Naive thymus-derived CD4-positive, alpha-beta T cell (primary cell): ENCODE measurements around the gene SEMA3C. TPM values are rescaled to one million over a fixed set of nuclear protein-coding genes. Genes with fewer than 3 reads are reported as not detected.

ENCODE experiments used
- ATAC-seq: fragments of 150-1000 bp; cut with Tn5 transposase; 2 replicates; pipeline ENCODE4 v1.10.0; 2021; ENCODE audit warnings: mild to moderate bottlenecking, moderate library complexity
- CTCF ChIA-PET: fragments of 350-600 bp; sonication (Branson Sonifier 250); formaldehyde crosslinking; loops from one replicate; lab custom pipeline; 2021; ENCODE audit warnings: antibody characterized with exemption; lab: Charles Lee
- POLR2A ChIA-PET: fragments of 350-600 bp; sonication (Branson Sonifier 250); formaldehyde crosslinking; loops from one replicate; lab custom pipeline; 2021; ENCODE audit warnings: antibody characterized with exemption, inconsistent platforms; lab: Charles Lee
- DNase-seq, 9 donors: peaks; one replicate each; pipeline versions ENCODE4 v3.0.0 to v3.0.0-alpha.2; 2020 to 2022; ENCODE audit warnings: mixed read lengths in 1 of 9
- H3K27ac ChIP-seq: one replicate; pipeline ENCODE4 v1.7.0; 2013; ENCODE audit warnings: mild to moderate bottlenecking, low read depth, low read length, moderate library complexity
- H3K27me3 ChIP-seq, 2 donors: one replicate each; pipeline ENCODE4 v1.7.0; 2013; ENCODE audit warnings: low read length in 2 of 2, mild to moderate bottlenecking in 2 of 2, moderate library complexity in 2 of 2; ENCODE audit not compliant: control insufficient read depth in 2 of 2, insufficient read depth in 2 of 2
- H3K36me3 ChIP-seq, 3 experiments: 1 replicate in 2 of 3; 2 replicates in 1 of 3; pipeline ENCODE4 v1.7.0; 2013; ENCODE audit warnings: low read length in 3 of 3, mild to moderate bottlenecking in 3 of 3, moderate library complexity in 1 of 3; ENCODE audit not compliant: insufficient read depth in 3 of 3, control insufficient read depth in 2 of 3
- H3K4me1 ChIP-seq, 2 donors: one replicate each; pipeline ENCODE4 v1.7.0; 2013; ENCODE audit warnings: low read length in 2 of 2, mild to moderate bottlenecking in 2 of 2, moderate library complexity in 1 of 2; ENCODE audit not compliant: control insufficient read depth in 2 of 2, insufficient read depth in 2 of 2
- H3K4me3 ChIP-seq: 2 replicates; pipeline ENCODE4 v1.7.0; 2013; ENCODE audit warnings: mild to moderate bottlenecking, low read length
- H3K9me3 ChIP-seq, 3 experiments: 1 replicate in 2 of 3; 2 replicates in 1 of 3; pipeline ENCODE4 v1.7.0; 2013; ENCODE audit warnings: low read length in 3 of 3; ENCODE audit not compliant: control insufficient read depth in 2 of 3
- H3K27ac Mint-ChIP-seq, 9 donors: one replicate each; pipeline ENCODE4 v1.8.0; 2020 to 2022; ENCODE audit warnings: mixed read lengths in 9 of 9, mild to moderate bottlenecking in 8 of 9, moderate library complexity in 5 of 9, inconsistent platforms in 2 of 9
- H3K27me3 Mint-ChIP-seq, 5 donors: one replicate each; pipeline ENCODE4 v1.8.0; 2021 to 2022; ENCODE audit warnings: mixed read lengths in 5 of 5, mild to moderate bottlenecking in 1 of 5
- H3K36me3 Mint-ChIP-seq, 5 donors: one replicate each; pipeline ENCODE4 v1.8.0; 2020 to 2022; ENCODE audit warnings: mixed read lengths in 5 of 5, mild to moderate bottlenecking in 3 of 5, inconsistent platforms in 1 of 5
- H3K4me1 Mint-ChIP-seq, 7 donors: one replicate each; pipeline ENCODE4 v1.8.0; 2020 to 2022; ENCODE audit warnings: mixed read lengths in 7 of 7, mild to moderate bottlenecking in 3 of 7, inconsistent platforms in 1 of 7
- H3K4me3 Mint-ChIP-seq, 10 donors: one replicate each; pipeline ENCODE4 v1.8.0; 2020 to 2022; ENCODE audit warnings: mild to moderate bottlenecking in 10 of 10, mixed read lengths in 10 of 10, moderate library complexity in 6 of 10, inconsistent platforms in 2 of 10
- H3K9me3 Mint-ChIP-seq, 11 donors: one replicate each; pipeline ENCODE4 v1.8.0; 2020 to 2022; ENCODE audit warnings: mixed read lengths in 11 of 11, mild to moderate bottlenecking in 4 of 11, inconsistent platforms in 1 of 11, moderate library complexity in 1 of 11
- intact Hi-C, 2 donors: fragments of 100-400 bp; cut with micrococcal nuclease; formaldehyde crosslinking; loops; one replicate each; pipeline ENCODE4 v1.15.1; 2023
- polyA plus RNA-seq, 2 donors: library from polyadenylated mRNA; unstranded; fragments of 300-500 nt; fragmentation: Illumina TruSeq; gene quantifications; one replicate each; pipeline ENCODE4 v1.2.3, GENCODE V29; 2021
- total RNA-seq, 6 experiments: library from RNA in 5 of 6; stranded (reverse) in 5 of 6; gene quantifications; 1 replicate in 5 of 6; 2 replicates in 1 of 6; pipeline ENCODE4 v1.2.3 and lab custom pipeline; 2021 to 2026

Gene SEMA3C
- total and polyA plus RNA-seq, 7 experiments from 2014 or later, result 0.35 to 9.4 (median 0.85) TPM; not detected in 3

DNA sequence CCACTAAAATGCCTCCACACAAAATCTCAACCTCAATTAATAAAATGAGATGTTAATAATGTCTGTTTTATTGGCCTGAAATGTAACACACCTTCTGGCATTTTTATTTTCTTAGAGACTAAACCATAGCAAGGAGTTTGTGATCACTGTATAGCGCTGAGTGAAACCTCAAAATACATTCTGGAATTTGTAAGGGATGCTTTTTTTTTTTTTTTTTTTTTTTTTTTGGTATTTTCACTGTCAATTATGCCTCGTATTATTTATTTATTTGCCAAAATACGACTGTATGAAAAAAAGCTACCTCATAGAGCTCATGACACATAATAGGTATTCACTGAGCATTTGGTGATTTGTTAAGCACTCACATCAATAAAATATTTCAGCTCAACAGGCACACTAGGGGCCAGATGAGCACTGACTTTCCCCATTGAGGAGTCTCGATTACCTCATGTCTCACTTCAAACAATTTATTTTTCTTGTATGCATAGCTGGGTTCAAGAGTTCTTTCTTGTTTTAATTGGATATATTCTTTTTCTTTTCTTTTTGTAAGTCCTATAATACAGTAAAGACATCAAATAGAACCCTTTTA lies 36.5 kb downstream of the SEMA3C start:
- Histone ChIP-seq H3K27me3 (no peaks in the 10 kb centered on the region), H3K36me3 (no peaks in the 10 kb centered on the region), H3K27ac (no peak overlapping the region), H3K4me3 (no peak overlapping the region), H3K9me3 (no peaks in the 10 kb centered on the region), H3K4me1 (no peaks in the 10 kb centered on the region)
- Mint-ChIP-seq H3K4me1 (no peaks in the 10 kb centered on the region), H3K9me3 (peaks cover 0 to 5% (median 0%) of the 10 kb centered on the region in 11 donors), H3K36me3 (no peaks in the 10 kb centered on the region), H3K4me3 (no peak overlapping the region), H3K27me3 (no peaks in the 10 kb centered on the region), H3K27ac (no peak overlapping the region)
- ChIA-PET CTCF (no interaction called here), POLR2A (no interaction called here)
- intact Hi-C loops, result no loop called here
- DNase-seq, result no peak
- ATAC-seq, result no peak

DNA sequence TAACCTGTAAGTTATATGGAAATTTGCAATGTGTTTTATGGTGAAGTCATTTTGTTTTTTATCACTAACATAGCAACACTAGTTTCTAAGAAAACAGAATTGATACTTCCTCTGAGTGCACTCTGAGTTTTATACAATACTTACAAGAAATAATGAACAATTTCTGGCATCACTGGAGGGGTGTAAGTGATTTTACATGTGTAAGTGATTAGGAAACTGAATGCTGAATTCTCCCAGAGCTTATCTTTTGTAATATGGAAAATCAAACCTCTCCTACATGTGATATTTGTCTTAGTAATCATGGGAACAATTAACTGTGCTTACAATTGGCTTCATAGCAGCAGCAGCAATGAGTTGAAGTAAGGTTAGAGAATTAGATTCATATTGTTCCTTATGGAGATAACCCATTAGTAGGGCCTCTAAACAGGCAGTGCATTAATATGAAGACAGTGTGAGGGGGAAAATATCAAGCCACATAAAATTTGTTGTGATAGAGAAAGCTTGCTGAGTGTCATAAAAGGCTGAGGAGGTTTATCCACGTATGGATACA lies 37.4 kb downstream of the SEMA3C start:
- ChIA-PET CTCF (no interaction called here), POLR2A (no interaction called here)
- no peaks in the 10 kb centered on the region for H3K27me3 ChIP-seq
- H3K27ac Mint-ChIP-seq, result no peak overlapping the region
- no peaks in the 10 kb centered on the region for H3K36me3 Mint-ChIP-seq
- no peaks in the 10 kb centered on the region for H3K9me3 ChIP-seq
- intact Hi-C loops, result no loop called here
- no peak overlapping the region for H3K27ac ChIP-seq
- H3K4me1 ChIP-seq, result no peaks in the 10 kb centered on the region
- H3K36me3 ChIP-seq, result no peaks in the 10 kb centered on the region
- H3K4me3 ChIP-seq, result no peak overlapping the region
- ATAC-seq (no peak), DNase-seq (no peak)
- peaks cover 0 to 5% (median 0%) of the 10 kb centered on the region in 11 donors for H3K9me3 Mint-ChIP-seq
- H3K27me3 Mint-ChIP-seq, result no peaks in the 10 kb centered on the region
- peaks cover 0 to 3% (median 0%) of the 10 kb centered on the region in 7 donors for H3K4me1 Mint-ChIP-seq
- no peak overlapping the region for H3K4me3 Mint-ChIP-seq

DNA sequence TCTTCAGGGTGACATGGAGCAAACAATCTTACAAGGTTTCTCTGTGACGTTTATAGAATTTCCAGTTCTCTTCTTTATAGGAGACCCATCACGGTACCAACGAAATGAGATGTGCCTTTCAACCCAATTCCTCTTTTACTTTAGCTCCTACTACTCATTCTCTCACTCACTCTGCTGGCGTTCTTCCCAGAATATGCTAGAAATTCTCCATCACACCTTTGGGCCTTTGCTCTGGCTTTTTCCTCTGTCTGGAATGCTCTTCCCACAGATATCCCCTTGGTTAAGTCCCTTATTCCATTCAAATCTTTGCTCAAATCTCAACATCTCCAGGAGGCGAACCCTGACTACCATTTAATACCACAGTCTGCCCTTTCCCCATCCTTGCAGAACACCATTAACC lies 39.0 kb downstream of the SEMA3C start:
- H3K27me3 ChIP-seq, result no peaks in the 10 kb centered on the region
- no peaks in the 10 kb centered on the region for H3K36me3 ChIP-seq
- H3K27ac ChIP-seq, result no peak overlapping the region
- H3K36me3 Mint-ChIP-seq, result no peaks in the 10 kb centered on the region
- peaks cover 0 to 3% (median 0%) of the 10 kb centered on the region in 7 donors for H3K4me1 Mint-ChIP-seq
- H3K9me3 Mint-ChIP-seq, result peaks cover 0 to 5% (median 0%) of the 10 kb centered on the region in 11 donors
- H3K9me3 ChIP-seq, result no peaks in the 10 kb centered on the region
- ChIA-PET POLR2A (no interaction called here), CTCF (no interaction called here)
- ATAC-seq, result no peak
- intact Hi-C loops, result no loop called here
- H3K4me3 Mint-ChIP-seq, result no peak overlapping the region
- no peaks in the 10 kb centered on the region for H3K4me1 ChIP-seq
- H3K4me3 ChIP-seq, result no peak overlapping the region
- H3K27ac Mint-ChIP-seq, result no peak overlapping the region
- H3K27me3 Mint-ChIP-seq, result no peaks in the 10 kb centered on the region
- DNase-seq, result no peak

GRCh38 chr7:80876894-80877414 lies 41.9 kb downstream of the SEMA3C start:
- ChIA-PET POLR2A (no interaction called here), CTCF (no interaction called here)
- H3K4me3 Mint-ChIP-seq, result no peak overlapping the region
- intact Hi-C loops, result no loop called here
- H3K4me1 Mint-ChIP-seq, result peaks cover 0 to 3% (median 0%) of the 10 kb centered on the region in 7 donors
- Histone ChIP-seq H3K4me1 (no peaks in the 10 kb centered on the region), H3K27me3 (no peaks in the 10 kb centered on the region), H3K36me3 (no peaks in the 10 kb centered on the region), H3K27ac (no peak overlapping the region), H3K9me3 (no peaks in the 10 kb centered on the region), H3K4me3 (no peak overlapping the region)
- no peaks in the 10 kb centered on the region for H3K27me3 Mint-ChIP-seq
- DNase-seq (no peak), ATAC-seq (no peak)
- peaks cover 0 to 6% (median 0%) of the 10 kb centered on the region in 11 donors for H3K9me3 Mint-ChIP-seq
- H3K27ac Mint-ChIP-seq, result no peak overlapping the region
- H3K36me3 Mint-ChIP-seq, result no peaks in the 10 kb centered on the region

- Histone ChIP-seq H3K4me1 (no peaks in the 10 kb centered on the region), H3K27me3 (no peaks in the 10 kb centered on the region), H3K9me3 (no peaks in the 10 kb centered on the region), H3K4me3 (no peak overlapping the region), H3K36me3 (no peaks in the 10 kb centered on the region), H3K27ac (no peak overlapping the region)
- H3K4me3 Mint-ChIP-seq, result no peak overlapping the region
- H3K27me3 Mint-ChIP-seq, result no peaks in the 10 kb centered on the region
- H3K4me1 Mint-ChIP-seq, result peaks cover 0 to 3% (median 0%) of the 10 kb centered on the region in 7 donors
- H3K9me3 Mint-ChIP-seq, result peaks cover 0 to 6% (median 0%) of the 10 kb centered on the region in 11 donors
- ChIA-PET CTCF (no interaction called here), POLR2A (no interaction called here)
- DNase-seq, result no peak
- intact Hi-C loops, result no loop called here
- no peak for ATAC-seq
- no peak overlapping the region for H3K27ac Mint-ChIP-seq
- H3K36me3 Mint-ChIP-seq, result no peaks in the 10 kb centered on the region
These were observed 43.2 kb downstream of the SEMA3C start for GRCh38 chr7:80875537-80876120.

DNA sequence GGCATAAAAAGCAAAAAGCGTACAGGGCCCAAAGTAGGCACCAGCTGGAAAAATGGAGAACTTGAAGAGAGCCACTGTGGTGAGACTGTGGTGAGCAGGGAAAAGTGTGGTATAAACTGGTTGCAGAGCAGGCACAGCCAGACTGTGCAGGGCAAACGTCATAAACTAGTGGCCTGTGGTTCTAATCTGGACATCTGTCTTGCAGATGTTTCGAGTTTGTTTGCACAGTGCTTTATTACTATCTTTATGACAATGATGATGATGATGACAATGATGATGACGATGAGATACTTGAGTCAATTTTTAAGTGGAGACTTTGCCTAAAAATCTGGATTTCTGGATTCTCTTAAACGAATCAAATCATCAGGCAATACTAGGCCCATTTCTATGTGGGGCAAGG lies 45.7 kb downstream of the SEMA3C start:
- no peaks in the 10 kb centered on the region for H3K4me1 ChIP-seq
- no peak overlapping the region for H3K4me3 ChIP-seq
- H3K36me3 ChIP-seq, result no peaks in the 10 kb centered on the region
- no peak overlapping the region for H3K27ac ChIP-seq
- H3K9me3 ChIP-seq, result no peaks in the 10 kb centered on the region
- H3K27ac Mint-ChIP-seq, result no peak overlapping the region
- H3K27me3 ChIP-seq, result no peaks in the 10 kb centered on the region
- ChIA-PET POLR2A (no interaction called here), CTCF (no interaction called here)
- no peaks in the 10 kb centered on the region for H3K36me3 Mint-ChIP-seq
- H3K27me3 Mint-ChIP-seq, result no peaks in the 10 kb centered on the region
- peak; percentile 27 for ATAC-seq
- intact Hi-C loops, result no loop called here
- H3K4me3 Mint-ChIP-seq, result no peak overlapping the region
- H3K9me3 Mint-ChIP-seq, result peaks cover 0 to 6% (median 0%) of the 10 kb centered on the region in 11 donors
- H3K4me1 Mint-ChIP-seq, result peaks cover 0 to 3% (median 0%) of the 10 kb centered on the region in 7 donors
- DNase-seq, result no peak
